Measurements from ENCODE around the gene CXCL12. TPM values are rescaled to one million over a fixed set of nuclear protein-coding genes. Genes with fewer than 3 reads are reported as not detected.

CXCL12 gene
- total RNA-seq = 10 to 100 TPM in 3 of 4 donors, 1 to 10 TPM in 1; 6.8 to 28.4 (median 13.7) TPM

DNA sequence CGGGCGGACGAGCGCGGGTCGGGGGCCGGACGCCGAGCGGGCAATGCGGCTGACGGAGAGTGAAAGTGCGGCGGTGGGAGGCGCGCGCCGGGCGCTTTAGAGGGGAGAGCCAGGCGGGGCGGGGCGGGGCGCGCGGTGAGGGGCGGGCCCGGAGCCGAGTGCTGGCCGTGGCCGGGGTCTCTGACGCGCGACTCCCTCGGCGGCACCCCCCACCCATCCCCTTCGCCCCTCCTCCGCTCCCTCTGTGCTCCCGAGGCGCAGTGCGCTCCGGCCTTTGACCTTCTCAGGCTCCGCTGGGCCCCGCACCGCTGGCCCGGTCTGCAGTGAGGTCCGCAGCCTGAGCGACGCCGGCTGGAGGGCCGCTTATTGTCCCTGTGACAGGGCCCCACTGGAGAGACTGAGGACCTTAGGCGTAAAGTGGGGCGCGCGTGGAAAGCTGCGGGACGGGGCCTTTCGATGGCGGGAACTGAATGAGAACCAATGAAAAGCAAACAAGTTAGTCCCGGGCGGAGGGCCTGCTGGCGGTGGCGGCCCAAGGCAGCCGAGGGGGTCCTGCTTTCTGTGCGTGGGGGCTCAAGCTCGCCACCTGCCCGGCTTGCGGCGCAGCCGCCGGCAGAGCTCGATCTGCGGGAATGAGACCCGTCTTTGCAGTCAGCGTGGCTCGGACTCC lies at the start of gene CXCL12:
Gene CXCL12, minus strand, starts transcription at position 72 of the 670 bp plus-strand sequence. CDS start 92 bp downstream, outside the sequence.
- Histone ChIP-seq H3K4me1 (peaks cover 10 to 39% (median 15%) of the 10 kb centered on the region in 3 donors), H3K9me3 (no peaks in the 10 kb centered on the region), H3K27ac (peak within 1 kb of the TSS; percentile 30 to 79 (median 64)), H3K27me3 (peaks cover 7 to 63% (median 12%) of the 10 kb centered on the region in 4 donors), H3K36me3 (no peaks in the 10 kb centered on the region), H3K4me3 (peak within 1 kb of the TSS; percentile 34 to 67 (median 53))
- intact Hi-C loops (cut with DNase I) = loop anchor here (5.0 kb wide), 1 partner anchor 713 kb away; no protein-coding TSS in a partner anchor
- TF ChIP-seq POLR2A (IDR thresholded peaks at IDR 0.05) = no peak
- TF ChIP-seq, protein P1, sequence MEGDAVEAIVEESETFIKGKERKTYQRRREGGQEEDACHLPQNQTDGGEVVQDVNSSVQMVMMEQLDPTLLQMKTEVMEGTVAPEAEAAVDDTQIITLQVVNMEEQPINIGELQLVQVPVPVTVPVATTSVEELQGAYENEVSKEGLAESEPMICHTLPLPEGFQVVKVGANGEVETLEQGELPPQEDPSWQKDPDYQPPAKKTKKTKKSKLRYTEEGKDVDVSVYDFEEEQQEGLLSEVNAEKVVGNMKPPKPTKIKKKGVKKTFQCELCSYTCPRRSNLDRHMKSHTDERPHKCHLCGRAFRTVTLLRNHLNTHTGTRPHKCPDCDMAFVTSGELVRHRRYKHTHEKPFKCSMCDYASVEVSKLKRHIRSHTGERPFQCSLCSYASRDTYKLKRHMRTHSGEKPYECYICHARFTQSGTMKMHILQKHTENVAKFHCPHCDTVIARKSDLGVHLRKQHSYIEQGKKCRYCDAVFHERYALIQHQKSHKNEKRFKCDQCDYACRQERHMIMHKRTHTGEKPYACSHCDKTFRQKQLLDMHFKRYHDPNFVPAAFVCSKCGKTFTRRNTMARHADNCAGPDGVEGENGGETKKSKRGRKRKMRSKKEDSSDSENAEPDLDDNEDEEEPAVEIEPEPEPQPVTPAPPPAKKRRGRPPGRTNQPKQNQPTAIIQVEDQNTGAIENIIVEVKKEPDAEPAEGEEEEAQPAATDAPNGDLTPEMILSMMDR (IDR thresholded peaks at IDR 0.05) = no peak
- WGBS, 2 donors = 11 to 20% methylated on average over 1 to 19 of the region's 75 CpGs
- DNase-seq = no peak

DNA sequence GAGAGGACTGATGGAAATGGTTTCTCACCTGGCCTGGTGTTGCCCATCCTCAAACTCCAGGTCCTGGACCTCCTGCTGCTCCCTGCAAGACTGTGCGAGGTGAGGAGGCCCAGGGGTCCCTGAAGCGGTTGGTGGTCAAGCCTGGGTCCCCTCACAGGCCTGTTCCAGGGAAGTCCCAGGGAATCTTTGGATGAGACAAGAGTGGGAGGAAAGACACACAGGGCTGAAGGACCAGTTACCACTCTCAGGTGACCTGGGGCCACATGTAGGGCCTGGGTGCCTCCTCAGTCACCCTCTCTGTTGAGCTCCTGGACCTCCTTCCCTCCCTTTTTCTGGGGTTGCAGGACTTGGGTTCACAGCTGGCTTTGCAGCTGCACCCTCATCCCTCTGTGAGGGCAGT lies 42.6 kb upstream of the CXCL12 start:
- intact Hi-C loops (cut with DNase I) = no loop called here
- H3K4me1 ChIP-seq = no peaks in the 10 kb centered on the region
- no peak overlapping the region for H3K4me3 ChIP-seq
- no peaks in the 10 kb centered on the region for H3K36me3 ChIP-seq
- H3K27me3 ChIP-seq = no peaks in the 10 kb centered on the region
- DNase-seq = no peak
- 59% methylated on average over 2 of the region's 2 CpGs; no CpG with 5 or more reads in 1 of the 2 donors for WGBS, 2 donors
- H3K9me3 ChIP-seq = no peaks in the 10 kb centered on the region
- TF ChIP-seq, protein P1 (IDR thresholded peaks at IDR 0.05) = no peak
- TF ChIP-seq POLR2A (IDR thresholded peaks at IDR 0.05) = no peak
- no peak overlapping the region for H3K27ac ChIP-seq

DNA sequence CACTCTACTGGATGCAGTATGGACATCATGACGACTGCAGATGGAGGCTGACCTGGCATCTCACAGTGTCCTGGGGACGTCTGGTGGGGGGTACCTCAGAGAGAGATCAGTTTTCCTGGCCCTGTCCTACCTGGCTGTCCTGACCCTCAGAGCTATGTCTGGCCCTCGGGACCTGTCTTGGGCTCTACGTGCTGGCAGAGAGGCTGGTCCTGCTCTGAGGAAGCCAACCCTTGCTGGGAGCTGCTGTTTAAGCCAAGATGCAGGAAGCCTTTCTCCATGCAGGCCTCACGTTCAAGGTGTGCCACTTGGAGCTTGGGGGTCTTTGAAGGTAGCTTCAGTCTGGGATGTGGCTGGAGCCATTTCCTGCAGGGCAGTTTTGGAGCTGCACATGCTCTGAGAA lies 42.1 kb upstream of the CXCL12 start:
- H3K9me3 ChIP-seq = no peaks in the 10 kb centered on the region
- no peaks in the 10 kb centered on the region for H3K4me1 ChIP-seq
- no peaks in the 10 kb centered on the region for H3K36me3 ChIP-seq
- no peak overlapping the region for H3K27ac ChIP-seq
- no peaks in the 10 kb centered on the region for H3K27me3 ChIP-seq
- WGBS, 2 donors = 60% methylated on average over 1 of the region's 5 CpGs; no CpG with 5 or more reads in 1 of the 2 donors
- TF ChIP-seq, protein P1 (IDR thresholded peaks at IDR 0.05) = no peak
- TF ChIP-seq POLR2A (IDR thresholded peaks at IDR 0.05) = no peak
- intact Hi-C loops (cut with DNase I) = no loop called here
- DNase-seq = no peak
- no peak overlapping the region for H3K4me3 ChIP-seq

DNA sequence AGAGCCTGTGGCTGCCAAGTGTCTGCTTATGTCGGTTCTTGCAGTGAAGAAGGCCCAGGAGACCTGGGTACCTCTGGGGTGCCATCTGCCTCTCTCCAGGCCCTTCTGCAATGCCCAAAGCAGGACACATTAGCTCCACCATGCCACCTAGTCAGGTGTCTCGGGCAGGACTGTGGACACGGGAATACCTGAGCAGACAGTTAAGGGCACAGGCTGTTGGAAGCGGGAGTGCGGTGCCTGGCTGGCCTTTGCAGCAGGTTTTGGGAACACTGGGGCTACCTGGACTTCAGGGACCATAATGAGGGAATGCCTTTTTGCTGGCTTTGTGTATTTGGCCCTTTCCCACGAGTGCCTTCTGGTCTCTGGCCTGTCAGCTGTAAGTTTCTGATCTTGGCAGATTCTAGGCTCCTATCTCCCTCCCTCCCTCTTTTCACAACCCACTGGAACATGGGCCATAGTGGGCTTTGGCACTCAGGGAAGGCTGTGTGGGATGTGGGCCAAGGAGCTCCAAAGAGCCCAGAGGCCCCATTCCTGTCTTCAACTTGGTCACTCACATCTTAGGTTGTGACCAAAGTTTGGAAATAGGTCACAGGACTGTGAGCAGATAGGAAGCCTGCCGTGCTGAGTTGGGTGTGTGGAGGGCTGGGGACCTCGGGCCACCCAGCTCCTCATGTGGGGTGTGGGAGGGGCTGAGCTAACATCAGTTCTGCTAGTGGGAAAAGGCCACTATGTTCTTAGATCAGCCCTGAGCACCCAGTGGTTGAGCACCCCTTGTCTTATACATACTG lies 41.5 kb upstream of the CXCL12 start:
- Histone ChIP-seq H3K9me3 (no peaks in the 10 kb centered on the region), H3K27ac (no peak overlapping the region), H3K4me3 (no peak overlapping the region), H3K36me3 (no peaks in the 10 kb centered on the region), H3K27me3 (no peaks in the 10 kb centered on the region), H3K4me1 (no peaks in the 10 kb centered on the region)
- intact Hi-C loops (cut with DNase I) = no loop called here
- WGBS, 2 donors = 16 to 67% methylated on average over 3 of the region's 8 CpGs
- no peak for DNase-seq
- TF ChIP-seq POLR2A (IDR thresholded peaks at IDR 0.05) = no peak
- TF ChIP-seq, protein P1 (IDR thresholded peaks at IDR 0.05) = no peak

DNA sequence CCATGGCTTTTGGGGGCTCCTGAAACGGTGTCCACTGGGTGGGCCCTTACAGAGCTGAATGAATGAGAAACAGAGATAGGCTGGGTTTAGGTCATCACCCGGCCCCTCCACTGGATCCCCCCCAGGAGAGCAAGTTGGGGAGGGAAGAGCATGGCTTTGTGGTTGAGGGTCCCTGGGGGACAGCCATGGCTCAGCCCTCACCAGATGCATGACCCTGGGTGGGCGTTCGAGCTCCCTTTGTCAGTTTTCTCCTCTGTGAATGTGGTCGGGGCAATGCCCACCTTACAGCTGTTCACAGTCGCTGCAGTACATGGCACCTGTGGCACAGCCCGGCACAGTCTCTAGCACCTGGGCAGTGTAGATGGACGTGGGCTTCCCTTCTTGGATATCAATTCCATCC lies 40.6 kb upstream of the CXCL12 start:
- intact Hi-C loops (cut with DNase I) = no loop called here
- no peak for DNase-seq
- Histone ChIP-seq H3K9me3 (no peaks in the 10 kb centered on the region), H3K4me3 (no peak overlapping the region), H3K36me3 (no peaks in the 10 kb centered on the region), H3K27ac (no peak overlapping the region), H3K4me1 (no peaks in the 10 kb centered on the region), H3K27me3 (no peaks in the 10 kb centered on the region)
- 67 to 80% methylated on average over 2 to 6 of the region's 8 CpGs for WGBS, 2 donors
- TF ChIP-seq, protein P1 (IDR thresholded peaks at IDR 0.05) = no peak
- no peak for TF ChIP-seq POLR2A (IDR thresholded peaks at IDR 0.05)

Measured in esophagus squamous epithelium (tissue), 5 donors.